Measurements from ENCODE around the gene ARMH3. TPM values are rescaled to one million over a fixed set of nuclear protein-coding genes. Genes with fewer than 3 reads are reported as not detected.

Gene ARMH3
- total RNA-seq, 1 donor from 2014 or later = 28.8 TPM

- Mint-ChIP-seq H3K4me1 (ENCODE audit: unreplicated experiment) (no peaks in the 10 kb centered on the region), H3K27ac (ENCODE audit: unreplicated experiment) (no peak overlapping the region), H3K4me3 (ENCODE audit: unreplicated experiment) (no peak overlapping the region), H3K9me3 (ENCODE audit: unreplicated experiment) (no peaks in the 10 kb centered on the region), H3K27me3 (ENCODE audit: unreplicated experiment) (no peaks in the 10 kb centered on the region), H3K36me3 (ENCODE audit: unreplicated experiment) (peaks cover 6% of the 10 kb centered on the region)
- TF ChIP-seq CTCF (IDR thresholded peaks at IDR 0.05) = no peak
- no peak for DNase-seq (ENCODE audit: extremely low spot score, unreplicated experiment)
Measured at GRCh38 chr10:101912561-101913179, 143.3 kb downstream of the ARMH3 start.

- Mint-ChIP-seq H3K36me3 (ENCODE audit: unreplicated experiment) (peaks cover 7% of the 10 kb centered on the region), H3K27ac (ENCODE audit: unreplicated experiment) (no peak overlapping the region), H3K27me3 (ENCODE audit: unreplicated experiment) (no peaks in the 10 kb centered on the region), H3K9me3 (ENCODE audit: unreplicated experiment) (no peaks in the 10 kb centered on the region), H3K4me3 (ENCODE audit: unreplicated experiment) (no peak overlapping the region), H3K4me1 (ENCODE audit: unreplicated experiment) (peaks cover 2% of the 10 kb centered on the region)
- no peak for DNase-seq (ENCODE audit: extremely low spot score, unreplicated experiment)
- no peak for TF ChIP-seq CTCF (IDR thresholded peaks at IDR 0.05)
Measured at GRCh38 chr10:101906586-101907183, 149.3 kb downstream of the ARMH3 start.

- peaks cover 9% of the 10 kb centered on the region for H3K36me3 Mint-ChIP-seq (ENCODE audit: unreplicated experiment)
- H3K4me3 Mint-ChIP-seq (ENCODE audit: unreplicated experiment) = no peak overlapping the region
- H3K4me1 Mint-ChIP-seq (ENCODE audit: unreplicated experiment) = peaks cover 2% of the 10 kb centered on the region
- DNase-seq (ENCODE audit: extremely low spot score, unreplicated experiment) = no peak
- no peaks in the 10 kb centered on the region for H3K9me3 Mint-ChIP-seq (ENCODE audit: unreplicated experiment)
- H3K27ac Mint-ChIP-seq (ENCODE audit: unreplicated experiment) = no peak overlapping the region
- no peaks in the 10 kb centered on the region for H3K27me3 Mint-ChIP-seq (ENCODE audit: unreplicated experiment)
- TF ChIP-seq CTCF (IDR thresholded peaks at IDR 0.05) = no peak
Measured at GRCh38 chr10:101905251-101905650, 150.7 kb downstream of the ARMH3 start.

- no peaks in the 10 kb centered on the region for H3K9me3 Mint-ChIP-seq (ENCODE audit: unreplicated experiment)
- H3K27me3 Mint-ChIP-seq (ENCODE audit: unreplicated experiment) = no peaks in the 10 kb centered on the region
- H3K27ac Mint-ChIP-seq (ENCODE audit: unreplicated experiment) = no peak overlapping the region
- no peak for DNase-seq (ENCODE audit: extremely low spot score, unreplicated experiment)
- no peak for TF ChIP-seq CTCF (IDR thresholded peaks at IDR 0.05)
- peaks cover 2% of the 10 kb centered on the region for H3K4me1 Mint-ChIP-seq (ENCODE audit: unreplicated experiment)
- peaks cover 9% of the 10 kb centered on the region for H3K36me3 Mint-ChIP-seq (ENCODE audit: unreplicated experiment)
- H3K4me3 Mint-ChIP-seq (ENCODE audit: unreplicated experiment) = no peak overlapping the region
Measured at GRCh38 chr10:101903827-101904550, 152.0 kb downstream of the ARMH3 start.

- Mint-ChIP-seq H3K27me3 (ENCODE audit: unreplicated experiment) (no peaks in the 10 kb centered on the region), H3K36me3 (ENCODE audit: unreplicated experiment) (peaks cover 9% of the 10 kb centered on the region), H3K27ac (ENCODE audit: unreplicated experiment) (no peak overlapping the region), H3K9me3 (ENCODE audit: unreplicated experiment) (no peaks in the 10 kb centered on the region), H3K4me1 (ENCODE audit: unreplicated experiment) (peaks cover 2% of the 10 kb centered on the region), H3K4me3 (ENCODE audit: unreplicated experiment) (no peak overlapping the region)
- no peak for TF ChIP-seq CTCF (IDR thresholded peaks at IDR 0.05)
- DNase-seq (ENCODE audit: extremely low spot score, unreplicated experiment) = no peak
Measured at GRCh38 chr10:101902820-101903145, 153.2 kb downstream of the ARMH3 start.
